Measurements from ENCODE around the gene FBXW7. TPM values are rescaled to one million over a fixed set of nuclear protein-coding genes. Genes with fewer than 3 reads are reported as not detected.

The FBXW7 gene
- polyA plus RNA-seq, 2 of the 4 experiments (the other 2 are of a cell fraction) = 7.2 to 12.5 TPM

- DNase-seq (ENCODE audit: low read depth in 1 of 2, low spot score in 1 of 2) (no peak), FAIRE-seq (no peak), ATAC-seq (no peak)
- no peak overlapping the region for H3K4me2 ChIP-seq
- H3K4me3 ChIP-seq = no peak overlapping the region
- H3K9me3 ChIP-seq = no peaks in the 10 kb centered on the region
- H3K4me1 ChIP-seq = peaks cover 9% of the 10 kb centered on the region
- CTCF ChIA-PET = interaction anchor here (7.0 kb wide), 1 partner anchor 13 kb away, joined by 37 read pairs; no protein-coding TSS in a partner anchor
- TF ChIP-seq POLR2AphosphoS2 (conservative IDR thresholded peaks at IDR 0.05; ENCODE audit: low read length) = no peak
- TF ChIP-seq EHF (CRISPR knock-in tag; IDR thresholded peaks at IDR 0.05) = no peak
- TF ChIP-seq HEYL (CRISPR knock-in tag; IDR thresholded peaks at IDR 0.05) = no peak
- no peak for TF ChIP-seq FOSL2 (IDR thresholded peaks at IDR 0.05)
- no peak for TF ChIP-seq FOSL2 (CRISPR knock-in tag; IDR thresholded peaks at IDR 0.05)
- no peak for TF ChIP-seq RAD21 (conservative IDR thresholded peaks at IDR 0.05 in 1 of 2, IDR thresholded peaks at IDR 0.05 in 1 of 2)
- TF ChIP-seq PHF8 (IDR thresholded peaks at IDR 0.05; ENCODE audit: borderline replicate concordance, low read depth) = no peak
- TF ChIP-seq E2F6 (IDR thresholded peaks at IDR 0.05; ENCODE audit: borderline replicate concordance, low read depth) = no peak
- H3K27ac ChIP-seq = no peak overlapping the region
- POLR2A ChIA-PET = no interaction called here
Observed at GRCh38 chr4:152514356-152514755, 21.5 kb downstream of the FBXW7 start.

- TF ChIP-seq USF2 (IDR thresholded peaks at IDR 0.05) (no peak), JUNB (IDR thresholded peaks at IDR 0.05) (no peak), JUN (IDR thresholded peaks at IDR 0.05) (no peak), REST (IDR thresholded peaks at IDR 0.05) (no peak), EHMT2 (IDR thresholded peaks at IDR 0.05; ENCODE audit: low read depth) (no peak), HES2 (IDR thresholded peaks at IDR 0.05) (no peak), PBX3 (IDR thresholded peaks at IDR 0.05) (no peak), MYC (IDR thresholded peaks at IDR 0.05; ENCODE audit: borderline replicate concordance, low read length) (no peak), E2F6 (IDR thresholded peaks at IDR 0.05; ENCODE audit: borderline replicate concordance, low read depth) (no peak), ATOH8 (CRISPR knock-in tag; IDR thresholded peaks at IDR 0.05; ENCODE audit: low read depth) (no peak), NPAS2 (CRISPR knock-in tag; IDR thresholded peaks at IDR 0.05; ENCODE audit: borderline replicate concordance) (no peak), FOSB (CRISPR knock-in tag; IDR thresholded peaks at IDR 0.05) (no peak), FOXS1 (CRISPR knock-in tag; IDR thresholded peaks at IDR 0.05) (no peak), EP300 (IDR thresholded peaks at IDR 0.05) (no peak)
- H3K27ac ChIP-seq = no peak overlapping the region
- POLR2A ChIA-PET = no interaction called here
- H3K4me2 ChIP-seq = no peak overlapping the region
- H3K9me3 ChIP-seq = no peaks in the 10 kb centered on the region
- CTCF ChIA-PET = interaction anchor here (7.0 kb wide), 1 partner anchor 12 kb away, joined by 37 read pairs; no protein-coding TSS in a partner anchor
- H3K4me1 ChIP-seq = peaks cover 9% of the 10 kb centered on the region
- H3K4me3 ChIP-seq = no peak overlapping the region
- no peak for DNase-seq (ENCODE audit: low read depth in 1 of 2, low spot score in 1 of 2)
- FAIRE-seq = no peak
- no peak for ATAC-seq
- 93% methylated on average over 7 of the region's 7 CpGs for WGBS (ENCODE audit: missing lambda C conversion rate)
Observed at GRCh38 chr4:152513078-152513477, 22.8 kb downstream of the FBXW7 start.

Data from A549 (cell line).